CD8-positive, alpha-beta memory T cell (primary cell): ENCODE measurements around the gene GALM. TPM values are rescaled to one million over a fixed set of nuclear protein-coding genes. Genes with fewer than 3 reads are reported as not detected.
"Not testable (repeated sequence)": the region's sequence is repeated elsewhere in the genome, so short reads cannot be mapped to it uniquely, and the experiment has no call there.

Experiments
- CTCF ChIA-PET: fragments of 350-600 bp; sonication (Branson Sonifier 250); formaldehyde crosslinking; loops from one replicate; lab custom pipeline; 2021; ENCODE audit warnings: antibody characterized with exemption; lab: Charles Lee
- POLR2A ChIA-PET: fragments of 350-600 bp; sonication (Branson Sonifier 250); formaldehyde crosslinking; loops from one replicate; lab custom pipeline; 2021; ENCODE audit warnings: antibody characterized with exemption; lab: Charles Lee
- DNase-seq, 5 donors: peaks; one replicate each; pipeline versions ENCODE4 v3.0.0 to v3.0.0-alpha.2; 2020 to 2022; ENCODE audit warnings: mixed read lengths in 1 of 5
- H3K27ac ChIP-seq: one replicate; pipeline ENCODE4 v1.7.0; 2013; ENCODE audit warnings: low read depth, mild to moderate bottlenecking, low read length, moderate library complexity
- H3K27me3 ChIP-seq: 2 replicates; pipeline ENCODE4 v1.7.0; 2013; ENCODE audit warnings: low read length, mild to moderate bottlenecking; ENCODE audit not compliant: insufficient read depth, poor library complexity, severe bottlenecking
- H3K36me3 ChIP-seq: 2 replicates; pipeline ENCODE4 v1.7.0; 2013; ENCODE audit warnings: mild to moderate bottlenecking, low read length, moderate library complexity; ENCODE audit not compliant: insufficient read depth
- H3K4me1 ChIP-seq: 2 replicates; pipeline ENCODE4 v1.7.0; 2013; ENCODE audit warnings: mild to moderate bottlenecking, low read length, moderate library complexity; ENCODE audit not compliant: insufficient read depth
- H3K4me3 ChIP-seq: 2 replicates; pipeline ENCODE4 v1.7.0; 2013; ENCODE audit warnings: mild to moderate bottlenecking, low read length
- H3K9me3 ChIP-seq: 2 replicates; pipeline ENCODE4 v1.7.0; 2013; ENCODE audit warnings: mild to moderate bottlenecking, low read length
- H3K27ac Mint-ChIP-seq, 8 donors: one replicate each; pipeline ENCODE4 v1.8.0; 2020 to 2021; ENCODE audit warnings: mixed read lengths in 8 of 8, mild to moderate bottlenecking in 6 of 8, inconsistent platforms in 3 of 8, moderate library complexity in 3 of 8
- H3K27me3 Mint-ChIP-seq, 2 donors: one replicate each; pipeline ENCODE4 v1.8.0; 2020 to 2021; ENCODE audit warnings: mixed read lengths in 2 of 2, mild to moderate bottlenecking in 1 of 2, moderate library complexity in 1 of 2
- H3K36me3 Mint-ChIP-seq, 3 donors: one replicate each; pipeline ENCODE4 v1.8.0; 2020 to 2021; ENCODE audit warnings: mixed read lengths in 3 of 3, inconsistent platforms in 1 of 3, mild to moderate bottlenecking in 1 of 3
- H3K4me1 Mint-ChIP-seq, 3 donors: one replicate each; pipeline ENCODE4 v1.8.0; 2020 to 2021; ENCODE audit warnings: mixed read lengths in 3 of 3, inconsistent platforms in 1 of 3, mild to moderate bottlenecking in 1 of 3
- H3K4me3 Mint-ChIP-seq, 7 donors: one replicate each; pipeline ENCODE4 v1.8.0; 2020 to 2021; ENCODE audit warnings: mixed read lengths in 7 of 7, mild to moderate bottlenecking in 6 of 7, moderate library complexity in 4 of 7, inconsistent platforms in 2 of 7
- H3K9me3 Mint-ChIP-seq, 5 donors: one replicate each; pipeline ENCODE4 v1.8.0; 2020 to 2022; ENCODE audit warnings: mixed read lengths in 5 of 5, mild to moderate bottlenecking in 3 of 5, moderate library complexity in 2 of 5, inconsistent platforms in 1 of 5
- polyA plus RNA-seq: library from polyadenylated mRNA; unstranded; fragments of 300-500 nt; fragmentation: Illumina TruSeq; gene quantifications from one replicate; pipeline ENCODE4 v1.2.3, GENCODE V29; 2021
- total RNA-seq, 2 experiments: library from RNA; stranded (reverse); gene quantifications; one replicate each; pipeline ENCODE4 v1.2.3, GENCODE V29; 2021

The GALM gene
- total and polyA plus RNA-seq, 3 experiments from 2014 or later = 51.4 to 109 (median 107) TPM

GRCh38 chr2:38682620-38683019, 16.7 kb downstream of the GALM start:
- Mint-ChIP-seq H3K27ac (peak overlapping the region; percentile 86 to 99 (median 96)), H3K4me1 (peaks cover 34 to 77% (median 74%) of the 10 kb centered on the region in 3 donors), H3K36me3 (peaks cover 15 to 84% (median 33%) of the 10 kb centered on the region in 3 donors), H3K4me3 (peak overlapping the region; percentile 47 to 90 (median 78))
- Histone ChIP-seq H3K4me1 (peaks cover 27% of the 10 kb centered on the region), H3K36me3 (peaks cover 38% of the 10 kb centered on the region), H3K27ac (peak overlapping the region; percentile 64)
- H3K27me3 Mint-ChIP-seq, H3K9me3 Mint-ChIP-seq, H3K9me3 ChIP-seq, H3K27me3 ChIP-seq, H3K4me3 ChIP-seq: not testable (repeated sequence)
- POLR2A ChIA-PET = interaction anchor here (0.7 to 2.0 kb wide), 8 partner anchors 10 to 1054 kb away, joined by 3 to 25 read pairs (median 6); partner anchors contain the start of genes GALM and HNRNPLL
- peak in 2 of 5 donors; percentile 48 to 58 for DNase-seq
- CTCF ChIA-PET = interaction anchor here (0.9 to 4.8 kb wide), 20 partner anchors 9 to 146 kb away, joined by 3 to 58 read pairs (median 6); partner anchors contain the start of genes GALM and HNRNPLL

GRCh38 chr2:38683766-38684165, 17.9 kb downstream of the GALM start:
- H3K27ac Mint-ChIP-seq = peak overlapping the region in 7 of 8 donors; percentile 25 to 98 (median 80)
- Histone ChIP-seq H3K36me3 (peaks cover 29% of the 10 kb centered on the region), H3K4me3 (no peak overlapping the region), H3K4me1 (peaks cover 24% of the 10 kb centered on the region), H3K27ac (no peak overlapping the region), H3K9me3 (no peaks in the 10 kb centered on the region), H3K27me3 (no peaks in the 10 kb centered on the region)
- no peak overlapping the region for H3K4me3 Mint-ChIP-seq
- DNase-seq = no peak
- no peaks in the 10 kb centered on the region for H3K9me3 Mint-ChIP-seq
- no peaks in the 10 kb centered on the region for H3K27me3 Mint-ChIP-seq
- POLR2A ChIA-PET = interaction anchor here (1.1 kb wide), 2 partner anchors 50 to 81 kb away, joined by 3 read pairs; partner anchors contain the start of gene HNRNPLL
- H3K4me1 Mint-ChIP-seq = peaks cover 32 to 66% (median 62%) of the 10 kb centered on the region in 3 donors
- CTCF ChIA-PET = interaction anchor here (1.1 to 4.8 kb wide), 10 partner anchors 8 to 102 kb away, joined by 3 to 58 read pairs (median 4); partner anchors contain the start of gene HNRNPLL
- peaks cover 15 to 83% (median 31%) of the 10 kb centered on the region in 3 donors for H3K36me3 Mint-ChIP-seq

DNA sequence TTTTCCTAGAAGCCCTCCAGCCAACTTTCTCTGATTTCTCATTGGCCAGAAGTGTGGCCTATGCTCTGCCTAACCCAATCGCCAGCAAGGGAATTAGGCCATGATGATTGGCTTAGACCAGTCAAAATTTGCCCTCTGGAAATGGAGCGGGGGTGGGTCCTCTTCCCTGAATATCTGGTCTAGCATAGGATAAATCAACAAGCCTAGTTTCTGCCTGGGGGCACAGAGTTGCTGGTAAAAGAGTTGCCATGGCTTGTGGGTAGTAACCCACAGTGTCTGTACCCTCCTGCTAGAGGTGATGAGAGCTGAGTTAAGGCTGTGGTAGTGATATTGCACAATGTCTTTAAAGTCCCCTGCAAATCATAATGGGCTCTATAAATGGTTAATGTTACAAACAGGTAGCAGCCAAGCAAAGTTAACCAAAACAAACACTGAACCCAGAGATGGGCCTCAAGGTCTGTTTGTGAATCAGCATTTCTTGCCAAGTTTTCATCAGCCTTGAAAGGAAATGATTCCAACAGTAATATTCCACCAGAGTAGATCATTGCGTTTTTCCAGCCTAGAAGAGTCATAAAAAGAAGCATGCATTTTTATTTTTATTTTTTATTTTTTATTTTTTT, 19.3 kb downstream of the GALM start:
- Mint-ChIP-seq H3K27ac (peak overlapping the region; percentile 61 to 97 (median 89)), H3K4me3 (peak overlapping the region in 6 of 7 donors; percentile 29 to 61 (median 46)), H3K36me3 (peaks cover 22 to 80% (median 30%) of the 10 kb centered on the region in 3 donors), H3K27me3 (no peaks in the 10 kb centered on the region), H3K4me1 (peaks cover 37 to 70% (median 69%) of the 10 kb centered on the region in 3 donors), H3K9me3 (no peaks in the 10 kb centered on the region)
- Histone ChIP-seq H3K4me1 (peaks cover 30% of the 10 kb centered on the region), H3K4me3 (no peak overlapping the region), H3K36me3 (peaks cover 18% of the 10 kb centered on the region), H3K27ac (no peak overlapping the region), H3K27me3 (no peaks in the 10 kb centered on the region), H3K9me3 (no peaks in the 10 kb centered on the region)
- CTCF ChIA-PET = interaction anchor here (1.2 to 4.8 kb wide), 5 partner anchors 12 to 82 kb away, joined by 3 to 58 read pairs (median 3); partner anchors contain the start of gene HNRNPLL
- no peak for DNase-seq
- POLR2A ChIA-PET = no interaction called here

DNA sequence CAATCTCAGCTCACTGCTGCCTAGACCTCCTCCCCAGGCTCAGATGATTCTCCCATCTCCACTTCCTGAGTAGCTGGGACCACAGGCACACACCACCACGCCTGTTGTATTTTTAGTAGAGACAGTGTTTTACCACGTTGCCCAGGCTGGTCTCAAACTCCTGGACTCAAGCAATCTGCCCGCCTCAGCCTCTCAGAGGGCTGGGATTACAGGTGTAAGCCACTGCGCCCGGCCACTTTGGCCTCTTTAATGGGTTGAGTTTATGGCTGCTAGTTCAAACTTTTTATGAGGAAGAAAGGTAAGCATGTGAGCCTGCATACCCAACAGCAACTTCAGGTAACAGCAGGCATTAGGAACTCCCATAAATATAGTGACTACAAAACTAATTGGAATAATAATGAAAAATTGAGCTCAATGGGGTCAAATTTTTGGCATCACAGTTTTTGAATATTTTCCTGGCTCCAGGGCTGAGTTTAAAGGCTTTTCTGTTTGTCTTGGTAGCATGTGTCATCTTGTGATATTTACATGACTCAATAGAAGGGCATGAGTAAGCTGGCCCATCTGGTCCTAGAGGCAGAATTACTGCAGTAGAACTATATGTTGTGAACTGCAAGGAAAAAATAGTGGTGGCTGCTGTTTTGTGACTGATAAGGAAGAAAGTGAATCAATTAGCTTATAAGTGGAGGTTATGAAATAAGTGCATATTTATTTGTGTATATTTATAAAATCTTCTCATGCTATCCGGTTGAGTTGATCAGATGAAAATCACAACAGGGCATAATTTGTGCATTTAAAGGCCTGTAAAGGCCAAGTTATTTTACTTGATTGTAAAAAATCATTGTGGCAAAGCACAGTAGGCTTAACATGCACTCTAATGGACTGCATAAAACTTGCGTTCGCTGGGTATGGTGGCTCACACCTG, 24.8 kb downstream of the GALM start:
- Mint-ChIP-seq H3K27me3 (no peaks in the 10 kb centered on the region), H3K4me1 (peaks cover 44 to 74% (median 72%) of the 10 kb centered on the region in 3 donors), H3K36me3 (peaks cover 25 to 76% (median 26%) of the 10 kb centered on the region in 3 donors), H3K27ac (peak overlapping the region; percentile 8 to 93 (median 68)), H3K4me3 (peak overlapping the region in 5 of 7 donors; percentile 7 to 55 (median 42)), H3K9me3 (no peaks in the 10 kb centered on the region)
- DNase-seq = no peak
- Histone ChIP-seq H3K4me1 (peaks cover 39% of the 10 kb centered on the region), H3K27me3 (no peaks in the 10 kb centered on the region), H3K4me3 (no peak overlapping the region), H3K27ac (peak overlapping the region; percentile 24), H3K9me3 (no peaks in the 10 kb centered on the region), H3K36me3 (peaks cover 7% of the 10 kb centered on the region)
- POLR2A ChIA-PET = interaction anchor here (0.6 to 1.3 kb wide), 2 partner anchors 9 to 89 kb away, joined by 5 to 6 read pairs; no protein-coding TSS in a partner anchor
- CTCF ChIA-PET = interaction anchor here (0.7 to 3.1 kb wide), 5 partner anchors 8 to 109 kb away, joined by 3 to 11 read pairs (median 4); partner anchors contain the start of gene HNRNPLL

DNA sequence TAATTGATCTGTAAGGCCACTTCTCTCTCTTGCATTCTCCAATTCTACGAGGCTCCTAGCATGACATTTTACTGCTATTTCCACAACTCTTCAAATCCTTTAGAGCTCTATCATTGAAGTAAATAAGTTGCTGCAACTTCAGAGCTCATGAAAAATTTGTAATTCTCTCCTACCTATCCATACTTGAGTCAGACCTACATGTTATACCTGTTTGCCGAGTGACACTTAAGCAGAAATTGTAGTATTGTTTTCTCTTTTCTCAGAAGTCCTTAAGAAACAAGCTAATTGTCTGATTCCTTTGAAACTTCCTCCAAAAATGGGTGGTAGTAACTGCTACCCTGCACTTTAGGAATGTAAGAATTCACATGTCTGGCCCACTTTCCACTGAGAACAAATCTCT, 26.1 kb downstream of the GALM start:
- Mint-ChIP-seq H3K27ac (peak overlapping the region; percentile 84 to 96 (median 94)), H3K9me3 (no peaks in the 10 kb centered on the region), H3K4me1 (peaks cover 52 to 76% (median 69%) of the 10 kb centered on the region in 3 donors), H3K4me3 (peak overlapping the region in 1 of 7 donors; percentile 24), H3K27me3 (no peaks in the 10 kb centered on the region), H3K36me3 (peaks cover 22 to 71% (median 26%) of the 10 kb centered on the region in 3 donors)
- H3K9me3 ChIP-seq = no peaks in the 10 kb centered on the region
- H3K4me1 ChIP-seq = peaks cover 46% of the 10 kb centered on the region
- no peak overlapping the region for H3K27ac ChIP-seq
- no peak overlapping the region for H3K4me3 ChIP-seq
- CTCF ChIA-PET = interaction anchor here (1.3 to 3.1 kb wide), 3 partner anchors 9 to 110 kb away, joined by 4 to 11 read pairs (median 11); no protein-coding TSS in a partner anchor
- H3K36me3 ChIP-seq = peaks cover under 1% of the 10 kb centered on the region
- no peak for DNase-seq
- no peaks in the 10 kb centered on the region for H3K27me3 ChIP-seq
- POLR2A ChIA-PET = interaction anchor here (1.1 kb wide), 1 partner anchor 10 kb away, joined by 3 read pairs; no protein-coding TSS in a partner anchor

- Mint-ChIP-seq H3K4me1 (peaks cover 59 to 81% (median 75%) of the 10 kb centered on the region in 3 donors), H3K9me3 (peaks cover 0 to under 1% (median 0%) of the 10 kb centered on the region in 5 donors), H3K4me3 (peak overlapping the region in 6 of 7 donors; percentile 24 to 74 (median 48)), H3K36me3 (peaks cover 21 to 67% (median 26%) of the 10 kb centered on the region in 3 donors), H3K27ac (peak overlapping the region; percentile 84 to 99 (median 94)), H3K27me3 (no peaks in the 10 kb centered on the region)
- no peak overlapping the region for H3K27ac ChIP-seq
- no peak overlapping the region for H3K4me3 ChIP-seq
- H3K27me3 ChIP-seq = no peaks in the 10 kb centered on the region
- DNase-seq = no peak
- H3K9me3 ChIP-seq = no peaks in the 10 kb centered on the region
- ChIA-PET POLR2A (interaction anchor here (1.1 kb wide), 2 partner anchors 11 to 16 kb away, joined by 3 read pairs; no protein-coding TSS in a partner anchor), CTCF (interaction anchor here (1.2 to 3.1 kb wide), 4 partner anchors 10 to 111 kb away, joined by 4 to 11 read pairs (median 8); no protein-coding TSS in a partner anchor)
- H3K36me3 ChIP-seq = no peaks in the 10 kb centered on the region
- H3K4me1 ChIP-seq = peaks cover 54% of the 10 kb centered on the region
These were observed 26.9 kb downstream of the GALM start for GRCh38 chr2:38692636-38693318.
